ENCODE measurements around the gene GABRA4. TPM values are rescaled to one million over a fixed set of nuclear protein-coding genes. Genes with fewer than 3 reads are reported as not detected.

The GABRA4 gene
- total RNA-seq, 1 donor from 2014 or later = not detected

DNA sequence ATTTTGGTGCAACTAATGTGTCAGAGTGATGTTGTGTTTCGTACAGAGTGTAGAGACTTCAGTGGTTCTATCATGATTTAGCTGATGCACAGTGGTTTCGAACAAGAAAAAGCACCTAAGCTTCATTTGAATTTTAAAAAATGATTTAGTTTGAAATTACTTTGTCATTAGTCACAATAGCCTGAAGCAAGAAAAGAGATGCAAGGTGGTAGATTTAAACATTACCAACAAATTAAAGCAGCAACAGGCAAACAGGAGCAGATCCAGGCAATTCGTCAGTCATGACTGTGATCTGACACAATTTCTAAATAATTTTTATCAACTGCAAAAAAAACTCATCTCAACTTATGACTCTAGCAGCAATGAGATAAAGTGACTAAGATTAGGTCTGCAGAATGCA is 59.7 kb downstream of the GABRA4 start:
- H3K27ac Mint-ChIP-seq (ENCODE audit: unreplicated experiment) = no peak overlapping the region

DNA sequence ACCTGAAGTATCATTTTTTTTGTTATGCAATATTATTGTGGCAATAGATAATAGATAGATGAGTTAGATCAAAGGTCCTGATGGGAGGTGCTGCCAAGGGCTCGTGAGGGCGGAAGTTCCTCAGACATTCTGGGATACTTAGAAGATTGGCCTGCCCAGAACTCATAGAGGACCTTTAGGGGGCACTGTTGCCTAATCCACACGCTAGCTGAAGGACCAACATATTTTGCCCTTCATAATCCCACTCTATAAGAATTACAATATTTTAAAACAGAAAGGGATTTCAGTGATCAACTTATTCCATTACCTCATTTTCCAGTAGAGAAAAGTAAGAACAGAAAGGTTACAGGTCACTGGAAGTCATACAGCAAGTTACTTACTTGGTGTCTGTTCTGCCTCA is 61.4 kb downstream of the GABRA4 start:
- Mint-ChIP-seq H3K27me3 (ENCODE audit: low read depth) (peaks cover 64% of the 10 kb centered on the region), H3K4me1 (no peaks in the 10 kb centered on the region), H3K36me3 (ENCODE audit: low read depth) (no peaks in the 10 kb centered on the region), H3K27ac (ENCODE audit: unreplicated experiment) (no peak overlapping the region), H3K9me3 (no peaks in the 10 kb centered on the region), H3K4me3 (no peak overlapping the region)
- TF ChIP-seq, protein P1, sequence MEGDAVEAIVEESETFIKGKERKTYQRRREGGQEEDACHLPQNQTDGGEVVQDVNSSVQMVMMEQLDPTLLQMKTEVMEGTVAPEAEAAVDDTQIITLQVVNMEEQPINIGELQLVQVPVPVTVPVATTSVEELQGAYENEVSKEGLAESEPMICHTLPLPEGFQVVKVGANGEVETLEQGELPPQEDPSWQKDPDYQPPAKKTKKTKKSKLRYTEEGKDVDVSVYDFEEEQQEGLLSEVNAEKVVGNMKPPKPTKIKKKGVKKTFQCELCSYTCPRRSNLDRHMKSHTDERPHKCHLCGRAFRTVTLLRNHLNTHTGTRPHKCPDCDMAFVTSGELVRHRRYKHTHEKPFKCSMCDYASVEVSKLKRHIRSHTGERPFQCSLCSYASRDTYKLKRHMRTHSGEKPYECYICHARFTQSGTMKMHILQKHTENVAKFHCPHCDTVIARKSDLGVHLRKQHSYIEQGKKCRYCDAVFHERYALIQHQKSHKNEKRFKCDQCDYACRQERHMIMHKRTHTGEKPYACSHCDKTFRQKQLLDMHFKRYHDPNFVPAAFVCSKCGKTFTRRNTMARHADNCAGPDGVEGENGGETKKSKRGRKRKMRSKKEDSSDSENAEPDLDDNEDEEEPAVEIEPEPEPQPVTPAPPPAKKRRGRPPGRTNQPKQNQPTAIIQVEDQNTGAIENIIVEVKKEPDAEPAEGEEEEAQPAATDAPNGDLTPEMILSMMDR (conservative IDR thresholded peaks at IDR 0.05) = peak; percentile 54
- no peak for DNase-seq (ENCODE audit: low read depth, low spot score)

More for the DNA sequence above, 59.7 kb downstream of the GABRA4 start:
- Mint-ChIP-seq H3K4me3 (no peak overlapping the region), H3K36me3 (ENCODE audit: low read depth) (no peaks in the 10 kb centered on the region), H3K9me3 (no peaks in the 10 kb centered on the region), H3K27me3 (ENCODE audit: low read depth) (peaks cover 58% of the 10 kb centered on the region), H3K4me1 (no peaks in the 10 kb centered on the region)
- TF ChIP-seq, protein P1 (conservative IDR thresholded peaks at IDR 0.05) = no peak
- no peak for DNase-seq (ENCODE audit: low read depth, low spot score)

DNA sequence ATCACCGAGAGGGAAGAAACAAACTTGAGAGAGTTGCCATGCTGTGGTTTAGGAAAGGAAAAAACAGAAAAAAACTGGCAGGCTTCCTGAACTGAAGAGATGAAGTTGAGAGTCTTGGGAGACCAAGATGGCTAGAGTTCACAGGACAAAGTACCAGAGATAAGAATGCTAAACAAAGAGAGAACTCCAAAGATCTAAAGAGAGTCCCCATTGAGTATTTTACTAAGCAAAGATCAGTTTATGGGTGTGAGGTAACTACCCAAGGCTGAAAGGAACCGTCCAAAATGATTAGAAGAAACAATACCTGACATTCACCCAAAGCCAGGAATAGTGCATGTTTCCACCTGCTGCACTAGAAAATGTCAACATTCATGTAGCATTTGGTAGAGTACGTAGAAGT is 62.5 kb downstream of the GABRA4 start:
- Mint-ChIP-seq H3K36me3 (ENCODE audit: low read depth) (no peaks in the 10 kb centered on the region), H3K4me1 (no peaks in the 10 kb centered on the region), H3K27me3 (ENCODE audit: low read depth) (peaks cover 71% of the 10 kb centered on the region), H3K27ac (ENCODE audit: unreplicated experiment) (no peak overlapping the region), H3K9me3 (no peaks in the 10 kb centered on the region), H3K4me3 (no peak overlapping the region)
- no peak for DNase-seq (ENCODE audit: low read depth, low spot score)
- TF ChIP-seq, protein P1 (conservative IDR thresholded peaks at IDR 0.05) = no peak

DNA sequence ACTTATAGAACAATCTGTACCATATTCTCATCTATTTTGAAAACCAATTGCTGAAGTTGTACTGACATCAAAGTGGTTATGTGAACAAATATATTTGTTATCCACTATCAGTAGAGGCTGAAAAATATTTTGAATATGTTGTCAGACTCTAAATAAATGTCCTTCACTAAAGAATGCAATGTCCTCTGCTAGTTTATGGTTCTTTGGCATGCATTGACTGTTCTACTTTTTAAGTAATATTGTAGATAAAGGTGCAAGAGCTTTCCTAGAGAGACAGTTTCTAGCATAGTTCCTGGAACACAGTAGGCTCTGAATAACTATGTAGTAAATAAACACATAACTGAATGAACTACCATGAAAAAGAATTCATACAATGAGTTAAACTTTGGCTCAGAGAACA is 66.2 kb downstream of the GABRA4 start:
- no peak overlapping the region for H3K27ac Mint-ChIP-seq (ENCODE audit: unreplicated experiment)
- TF ChIP-seq, protein P1 (conservative IDR thresholded peaks at IDR 0.05) = no peak

DNA sequence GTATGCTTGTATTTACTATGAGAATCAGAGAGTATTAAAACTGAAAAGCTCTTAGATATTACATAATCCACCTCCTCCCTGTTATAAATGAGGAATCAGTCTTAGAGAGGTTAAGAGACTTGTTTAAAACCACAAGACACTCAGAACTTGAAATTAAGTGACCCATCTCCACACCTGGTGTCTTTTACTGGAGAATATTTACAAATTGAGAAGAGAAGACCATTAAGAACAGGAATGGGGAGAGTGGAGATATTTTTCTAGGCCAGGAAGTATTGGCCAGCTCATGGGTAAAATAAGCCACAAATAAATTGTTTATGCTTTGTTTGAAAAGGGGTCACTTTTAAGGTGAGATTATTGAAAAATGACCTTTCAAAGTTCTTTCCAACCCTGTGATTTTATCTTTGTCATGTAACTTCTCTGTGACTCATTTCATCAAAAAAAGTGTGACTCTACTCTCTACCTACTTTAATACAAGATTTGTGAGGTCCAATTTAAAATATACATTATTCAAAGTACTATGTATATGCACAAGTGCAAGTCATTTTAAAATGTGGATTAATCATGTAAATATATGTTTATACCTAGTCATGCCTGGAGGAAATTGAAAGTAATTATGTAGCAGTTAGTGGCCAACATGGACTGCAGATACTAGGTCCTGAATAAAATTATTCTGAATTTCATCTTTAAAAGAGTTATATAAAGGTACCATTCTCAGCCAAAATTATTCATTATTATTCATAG is 68.4 kb downstream of the GABRA4 start:
- Mint-ChIP-seq H3K9me3 (no peaks in the 10 kb centered on the region), H3K36me3 (ENCODE audit: low read depth) (no peaks in the 10 kb centered on the region), H3K27ac (ENCODE audit: unreplicated experiment) (no peak overlapping the region), H3K4me3 (no peak overlapping the region), H3K4me1 (no peaks in the 10 kb centered on the region), H3K27me3 (ENCODE audit: low read depth) (peaks cover 62% of the 10 kb centered on the region)
- TF ChIP-seq, protein P1 (conservative IDR thresholded peaks at IDR 0.05) = no peak
- DNase-seq (ENCODE audit: low read depth, low spot score) = no peak

More for the DNA sequence above, 66.2 kb downstream of the GABRA4 start:
- Mint-ChIP-seq H3K9me3 (no peaks in the 10 kb centered on the region), H3K4me1 (no peaks in the 10 kb centered on the region), H3K27me3 (ENCODE audit: low read depth) (peaks cover 75% of the 10 kb centered on the region), H3K36me3 (ENCODE audit: low read depth) (no peaks in the 10 kb centered on the region), H3K4me3 (no peak overlapping the region)
- no peak for DNase-seq (ENCODE audit: low read depth, low spot score)

Data from neural crest cell (in vitro differentiated cells).